DMS 273 treated with DMSO at 0.1 percent for 48 hours (cell line): ENCODE measurements around the gene RANBP3L.

Experiments used
- DNase-seq: peaks from one replicate; lab custom pipeline; 2025; lab: John Stamatoyannopoulos, UW

The RANBP3L gene

GRCh38 chr5:36243653-36244052, 58.0 kb downstream of the RANBP3L start:
- no peak for DNase-seq

DNA sequence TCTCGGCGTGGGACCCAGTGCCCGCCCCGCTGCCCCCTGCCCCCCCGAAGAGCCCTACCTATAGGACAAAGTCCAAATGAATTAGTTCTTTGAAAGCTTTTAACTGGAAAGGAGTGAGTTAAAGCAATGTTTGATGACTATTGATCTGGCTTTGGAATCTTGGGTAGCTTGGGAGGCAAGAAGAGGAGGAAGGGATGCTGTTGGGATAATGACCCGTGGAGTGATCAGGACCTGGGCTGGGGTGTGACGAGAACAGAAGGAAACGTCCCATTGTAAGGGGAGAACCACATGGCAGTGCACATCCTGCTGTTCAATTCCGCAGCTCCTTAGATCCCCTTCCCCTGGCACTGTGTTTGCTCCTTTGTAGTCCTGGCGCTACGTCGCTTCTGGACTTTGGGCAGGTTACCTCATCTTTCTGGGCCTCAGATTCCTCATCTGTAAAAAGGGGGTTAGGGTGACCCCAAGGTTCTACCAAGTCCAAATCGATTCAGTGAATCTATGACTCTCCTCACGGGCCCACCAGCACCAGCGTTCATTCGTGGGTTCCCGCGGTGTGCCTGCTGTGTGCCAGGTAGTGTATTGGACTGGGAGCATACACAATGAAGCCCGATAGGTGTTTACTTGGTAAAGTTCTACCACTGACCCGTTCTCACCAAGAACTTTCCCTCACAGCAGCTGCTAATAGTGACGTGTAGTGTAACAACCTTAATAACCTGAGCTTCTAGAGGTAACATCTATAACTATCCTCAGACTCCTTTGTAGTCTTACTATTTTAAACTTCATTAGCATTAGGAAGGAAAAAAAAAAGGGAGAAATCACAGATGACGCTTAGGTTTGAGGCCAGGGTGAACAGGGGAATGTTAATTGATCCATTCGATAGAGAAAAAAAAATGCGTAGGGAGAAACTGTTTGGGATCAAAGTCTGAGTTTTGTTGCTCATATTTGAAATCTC, 58.9 kb downstream of the RANBP3L start:
- no peak for DNase-seq

GRCh38 chr5:36241631-36242533, 59.8 kb downstream of the RANBP3L start, which contains the start of gene NADK2:
TSS of gene NADK2 (minus strand) at chr5:36241925. CDS start at chr5:36241798, 127 bp downstream.
- peak; percentile 92 for DNase-seq

- no peak for DNase-seq
These were observed 60.7 kb downstream of the RANBP3L start for GRCh38 chr5:36240779-36241630.

DNA sequence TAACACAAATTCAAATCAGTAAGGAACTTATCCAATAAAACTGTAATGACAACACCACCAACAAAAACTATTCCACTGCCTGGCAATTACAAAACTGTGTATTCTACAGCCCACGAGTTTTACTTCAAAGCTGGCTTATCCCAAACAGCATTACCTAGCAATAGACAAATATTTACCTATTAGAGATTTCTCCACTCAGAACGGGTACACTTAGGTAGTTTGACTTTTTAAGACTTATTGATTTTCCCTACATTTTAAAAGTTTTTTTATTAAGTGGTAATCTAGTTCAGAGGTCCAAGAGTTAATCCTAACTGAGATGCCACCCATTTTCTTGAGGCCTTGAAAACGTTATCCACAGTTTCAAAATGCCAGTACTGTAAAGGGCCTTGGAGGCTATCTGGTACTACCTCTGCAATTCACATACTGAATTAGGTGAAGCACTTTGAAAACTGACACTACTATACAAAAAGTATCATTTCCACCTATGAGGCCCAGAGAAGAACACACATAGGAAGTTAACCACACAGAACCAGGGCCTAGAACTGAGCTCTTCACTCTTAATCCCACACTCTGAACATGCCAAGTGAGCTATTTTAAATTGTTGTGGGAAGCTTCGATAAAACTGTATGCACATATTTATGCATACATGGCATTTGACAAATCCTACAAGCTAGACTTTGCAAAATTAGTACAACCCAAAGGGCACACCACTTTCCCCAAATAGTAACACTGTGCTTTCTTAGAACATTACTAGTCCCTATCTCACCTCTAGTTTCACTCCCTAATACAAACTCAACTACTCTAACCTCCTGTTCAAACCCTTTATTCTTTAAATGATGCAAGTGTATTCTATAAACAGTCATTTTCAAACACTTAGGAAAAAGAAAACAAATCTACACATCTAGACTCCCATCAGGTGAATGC, 62.1 kb downstream of the RANBP3L start:
- no peak for DNase-seq

DNA sequence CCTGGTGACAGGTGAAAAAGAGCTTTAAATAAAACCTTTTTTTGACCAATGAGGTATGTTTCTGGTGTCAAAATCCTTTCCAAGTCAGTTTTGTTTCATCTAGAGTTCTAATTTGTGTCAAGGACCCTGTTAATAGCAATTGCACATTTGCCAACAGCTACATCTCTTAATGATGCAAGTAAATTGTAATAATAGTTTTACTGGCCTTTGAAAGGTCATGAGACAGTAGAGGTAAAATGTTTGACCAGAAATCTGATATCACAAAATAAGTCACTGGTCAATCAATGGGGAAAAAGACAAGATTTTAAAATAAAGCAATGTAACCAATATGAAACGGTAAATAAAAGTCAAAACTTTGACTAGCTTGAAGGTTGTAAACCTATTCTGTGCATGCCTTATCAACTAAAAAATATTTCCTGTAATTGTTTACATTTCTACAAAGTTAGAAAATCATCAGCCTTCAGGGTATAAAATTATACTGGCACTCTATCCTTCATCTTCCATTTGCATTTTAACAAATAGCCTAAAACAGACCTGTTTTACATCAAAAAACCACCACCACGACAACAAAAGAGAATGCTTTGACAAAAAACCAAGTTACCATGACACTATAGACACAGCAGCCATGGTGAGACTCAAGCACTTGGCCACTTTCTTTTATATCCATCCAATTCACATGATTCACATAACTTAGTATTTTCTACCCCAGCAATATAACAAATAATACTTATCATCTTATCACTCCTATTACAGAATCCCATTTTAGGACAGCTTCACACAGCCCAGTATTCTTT, 63.0 kb downstream of the RANBP3L start:
- DNase-seq: no peak

DNA sequence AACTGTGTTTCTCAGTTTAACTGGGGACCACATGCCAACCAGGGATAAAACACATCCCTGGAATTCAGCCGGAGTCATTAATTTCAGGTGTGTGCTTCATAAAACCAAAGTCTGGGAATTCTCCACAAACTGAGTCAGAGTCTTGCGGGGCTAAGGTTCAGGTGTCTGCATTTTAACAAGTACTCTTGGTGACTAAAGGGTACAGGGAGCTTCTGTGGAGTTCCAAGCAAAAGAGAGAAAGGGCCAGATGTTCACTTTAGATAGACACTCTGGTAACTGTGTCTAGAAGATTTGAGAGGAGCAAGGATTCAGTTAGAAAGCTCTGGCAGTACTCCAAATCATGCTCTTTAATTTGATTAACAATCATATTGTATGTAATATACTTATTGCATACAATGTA, 64.0 kb downstream of the RANBP3L start:
- DNase-seq: no peak

DNA sequence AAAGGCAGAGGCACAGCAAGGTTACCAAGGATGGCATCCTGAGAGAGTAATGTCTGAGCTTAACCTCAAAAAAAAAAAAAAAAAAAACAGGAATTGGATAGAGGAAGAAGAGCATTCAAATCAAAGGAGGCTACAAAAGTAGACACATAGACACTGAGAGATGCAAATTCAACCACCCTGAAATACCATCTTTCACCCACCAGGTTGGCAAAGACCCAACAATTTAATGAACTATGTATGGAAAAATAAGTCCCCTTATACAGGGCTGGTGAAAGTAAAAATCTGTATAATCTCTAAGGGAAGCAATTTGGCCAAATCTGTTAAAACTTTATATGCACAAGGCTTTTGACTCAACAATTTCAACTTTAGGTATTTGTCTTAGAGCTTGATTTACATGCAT, 64.9 kb downstream of the RANBP3L start:
- DNase-seq: no peak

GRCh38 chr5:36232533-36232932, 69.2 kb downstream of the RANBP3L start:
- DNase-seq: no peak

GRCh38 chr5:36230151-36230790, 71.4 kb downstream of the RANBP3L start:
- DNase-seq: no peak

DNA sequence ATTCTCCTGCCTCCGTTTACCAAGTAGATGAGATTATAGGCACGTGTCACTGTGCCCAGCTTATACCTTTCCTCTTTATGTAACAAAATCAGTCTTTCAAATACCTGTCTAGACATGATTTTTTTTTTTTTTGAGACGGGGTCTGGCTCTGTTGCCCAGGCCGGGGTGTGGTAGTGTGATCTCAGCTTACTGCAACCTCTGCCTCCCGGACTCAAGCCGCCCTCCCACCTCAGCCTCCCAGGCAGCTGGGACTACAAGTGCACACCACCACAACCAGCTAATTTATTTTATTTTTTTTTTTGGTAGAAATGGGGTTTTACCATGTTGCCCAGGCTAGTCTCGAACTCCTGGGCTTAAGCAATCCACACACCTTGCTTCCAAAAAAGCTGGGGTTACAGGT, 73.2 kb downstream of the RANBP3L start:
- DNase-seq: no peak

- DNase-seq: no peak
These were observed 74.7 kb downstream of the RANBP3L start for GRCh38 chr5:36227046-36227445.

GRCh38 chr5:36222620-36223019, 79.1 kb downstream of the RANBP3L start:
- DNase-seq: no peak

- no peak for DNase-seq
These were observed 83.7 kb downstream of the RANBP3L start for GRCh38 chr5:36217988-36218387.

GRCh38 chr5:36217567-36217966, 84.1 kb downstream of the RANBP3L start:
- DNase-seq: no peak

DNA sequence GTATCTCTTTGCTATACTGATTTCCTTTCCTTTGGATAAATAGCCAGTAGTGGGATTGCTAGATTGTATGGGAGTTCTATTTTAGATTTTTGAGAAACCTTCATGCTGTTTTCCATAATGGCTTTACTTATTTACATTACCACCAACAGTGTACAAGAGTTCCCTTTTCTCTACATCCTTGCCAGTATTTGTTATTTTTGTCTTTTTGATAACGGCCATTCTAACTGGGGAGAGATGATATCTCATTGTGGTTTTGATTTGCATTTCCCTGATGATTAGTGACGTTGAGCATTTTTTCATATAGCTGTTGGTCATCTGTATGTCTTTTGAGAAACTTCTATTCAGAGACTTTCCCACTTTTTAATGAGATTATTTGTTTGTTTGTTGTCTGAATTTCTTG, 85.8 kb downstream of the RANBP3L start:
- DNase-seq: no peak

- DNase-seq: no peak
These were observed 87.3 kb downstream of the RANBP3L start for GRCh38 chr5:36214436-36214835.

DNA sequence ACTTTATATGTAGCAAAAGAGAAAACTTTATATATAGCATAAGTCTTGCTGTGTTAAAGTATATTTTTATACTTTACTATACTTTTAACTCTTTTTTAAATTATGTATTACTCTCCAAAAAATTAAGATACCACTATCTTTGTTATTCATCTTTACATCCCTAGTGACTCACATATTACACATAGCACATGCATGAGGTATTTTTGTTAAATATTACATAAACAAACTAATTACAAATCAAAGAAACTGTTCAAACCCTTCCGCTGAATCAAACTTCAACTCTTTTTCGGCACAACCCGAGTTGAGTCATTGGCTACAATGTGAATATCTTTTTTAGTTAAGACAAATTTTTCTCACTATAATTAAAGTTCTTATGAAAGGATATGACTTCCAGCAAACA, 92.0 kb downstream of the RANBP3L start:
- no peak for DNase-seq

- DNase-seq: no peak
These were observed 92.9 kb downstream of the RANBP3L start for GRCh38 chr5:36208786-36209185.
